GM10847 (cell line): ENCODE results near the gene CELSR1.

Experiments used
- POLR2A ChIP-seq: IDR thresholded peaks from 2 replicates; pipeline ENCODE4 v1.6.1; 2011; ENCODE audit not compliant: insufficient read length; ENCODE audit errors: extremely low read depth

CELSR1 gene

GRCh38 chr22:46359362-46359761 is 178.1 kb downstream of the CELSR1 start:
- TF ChIP-seq POLR2A, result no peak

- TF ChIP-seq POLR2A, result no peak
These were observed 178.7 kb downstream of the CELSR1 start for GRCh38 chr22:46358766-46359165.

- no peak for TF ChIP-seq POLR2A
These were observed 179.5 kb downstream of the CELSR1 start for GRCh38 chr22:46357711-46358520.

- TF ChIP-seq POLR2A, result no peak
These were observed 180.6 kb downstream of the CELSR1 start for GRCh38 chr22:46356496-46357480.

GRCh38 chr22:46355996-46356471 is 181.4 kb downstream of the CELSR1 start:
- TF ChIP-seq POLR2A, result no peak

- no peak for TF ChIP-seq POLR2A
These were observed 181.9 kb downstream of the CELSR1 start for GRCh38 chr22:46355369-46355995.

GRCh38 chr22:46354993-46355305 is 182.5 kb downstream of the CELSR1 start:
- TF ChIP-seq POLR2A, result no peak

GRCh38 chr22:46354176-46354992 is 183.0 kb downstream of the CELSR1 start:
- TF ChIP-seq POLR2A, result no peak

- TF ChIP-seq POLR2A, result no peak
These were observed 183.8 kb downstream of the CELSR1 start for GRCh38 chr22:46353483-46354105.

- TF ChIP-seq POLR2A, result no peak
These were observed 184.6 kb downstream of the CELSR1 start for GRCh38 chr22:46352691-46353386.

- TF ChIP-seq POLR2A, result no peak
These were observed 185.1 kb downstream of the CELSR1 start for GRCh38 chr22:46352276-46352675.

GRCh38 chr22:46351767-46352166 is 185.7 kb downstream of the CELSR1 start:
- TF ChIP-seq POLR2A, result no peak

- no peak for TF ChIP-seq POLR2A
These were observed 186.2 kb downstream of the CELSR1 start for GRCh38 chr22:46351131-46351735.
